ENCODE measurements around the gene YEATS2.
"Not testable (repeated sequence)": the region's sequence is repeated elsewhere in the genome, so short reads cannot be mapped to it uniquely, and the experiment has no call there.

The YEATS2 gene

DNA sequence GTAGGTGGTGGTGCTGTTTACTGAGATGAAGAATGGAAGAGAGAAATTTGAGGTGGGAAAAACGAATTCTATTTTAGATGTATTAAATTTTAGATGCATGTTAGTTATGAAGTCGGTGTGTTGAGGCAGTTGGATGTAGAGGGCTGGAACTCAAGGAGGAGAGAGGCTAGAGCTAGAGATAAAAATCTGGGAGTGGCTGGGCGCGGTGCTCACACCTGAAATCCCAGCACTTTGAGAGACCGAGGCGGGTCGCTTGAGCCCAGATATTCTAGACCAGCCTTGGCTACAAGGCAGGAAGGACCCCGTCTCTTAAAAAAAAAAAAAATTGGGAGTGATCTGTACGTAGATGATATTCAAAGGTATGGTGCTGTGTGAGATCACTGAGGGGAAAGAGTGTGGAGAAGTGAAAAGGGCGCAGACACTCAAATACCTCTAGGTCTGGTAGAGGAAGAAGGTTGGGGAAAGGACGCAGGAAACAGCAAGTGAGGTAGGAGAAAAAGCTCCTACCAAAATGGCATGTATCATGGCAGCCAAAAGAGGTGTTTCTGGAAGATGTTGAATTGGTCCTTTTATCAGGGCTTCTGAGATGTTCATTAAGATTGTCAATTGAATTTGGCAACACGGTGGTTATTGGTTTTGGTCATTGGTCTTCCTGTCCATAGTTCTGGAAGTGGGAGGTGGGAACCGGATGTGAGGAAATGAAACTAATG is 1.8 kb downstream of the YEATS2 start:
- Histone ChIP-seq H3K9me3 (no peaks in the 10 kb centered on the region), H3K4me1 (peaks cover 0 to 27% (median 6%) of the 10 kb centered on the region in 4 donors), H3K4me3 (peak overlapping the region; percentile 83 to 98), H3K27ac (peak overlapping the region; percentile 84 to 93), H3K36me3 (peaks cover 0 to 6% (median 0%) of the 10 kb centered on the region in 3 donors), H3K27me3 (no peaks in the 10 kb centered on the region)
- intact Hi-C loops (cut with DNase I; ENCODE audit: low total_unique reads): loop anchor here (5.0 kb wide), 1 partner anchor 62 kb away; the partner anchor contains the start of gene KLHL24
- no peak for DNase-seq
- TF ChIP-seq CTCF (IDR thresholded peaks at IDR 0.05): no peak

DNA sequence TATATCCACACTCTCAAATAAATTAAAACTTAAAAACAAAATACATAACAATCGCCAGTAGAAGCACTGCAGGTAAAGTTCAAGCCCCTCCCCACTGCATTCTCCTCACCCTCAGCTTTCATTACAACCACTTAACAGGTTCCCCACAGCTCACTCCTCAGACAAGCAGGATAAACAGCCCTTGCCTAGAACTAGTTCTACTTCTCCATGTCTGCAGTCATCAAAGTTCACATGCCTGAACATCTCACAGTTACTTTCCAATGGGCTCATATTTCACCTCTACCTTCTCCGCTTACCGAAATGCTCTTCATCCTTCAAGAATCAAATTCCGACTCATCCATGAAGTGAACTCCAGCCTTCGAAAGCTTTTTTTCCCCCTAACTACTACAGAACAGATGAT is 4.1 kb downstream of the YEATS2 start:
- Histone ChIP-seq H3K27me3 (no peaks in the 10 kb centered on the region), H3K27ac (no peak overlapping the region), H3K4me3 (no peak overlapping the region), H3K4me1 (peaks cover 0 to 27% (median 6%) of the 10 kb centered on the region in 4 donors), H3K9me3 (no peaks in the 10 kb centered on the region), H3K36me3 (peaks cover 0 to 6% (median 0%) of the 10 kb centered on the region in 3 donors)
- DNase-seq: no peak
- no peak for TF ChIP-seq CTCF (IDR thresholded peaks at IDR 0.05)
- intact Hi-C loops (cut with DNase I; ENCODE audit: low total_unique reads): no loop called here

GRCh38 chr3:183703892-183704291 is 6.3 kb downstream of the YEATS2 start:
- H3K9me3 ChIP-seq; H3K27ac ChIP-seq; intact Hi-C loops (cut with DNase I; ENCODE audit: low total_unique reads); H3K36me3 ChIP-seq; H3K4me3 ChIP-seq; DNase-seq; H3K27me3 ChIP-seq: not testable (repeated sequence)
- peaks cover 0 to 22% (median 5%) of the 10 kb centered on the region in 4 donors for H3K4me1 ChIP-seq

GRCh38 chr3:183710231-183710630 is 12.6 kb downstream of the YEATS2 start:
- DNase-seq: no peak
- TF ChIP-seq CTCF (IDR thresholded peaks at IDR 0.05): no peak
- intact Hi-C loops (cut with DNase I; ENCODE audit: low total_unique reads): no loop called here

DNA sequence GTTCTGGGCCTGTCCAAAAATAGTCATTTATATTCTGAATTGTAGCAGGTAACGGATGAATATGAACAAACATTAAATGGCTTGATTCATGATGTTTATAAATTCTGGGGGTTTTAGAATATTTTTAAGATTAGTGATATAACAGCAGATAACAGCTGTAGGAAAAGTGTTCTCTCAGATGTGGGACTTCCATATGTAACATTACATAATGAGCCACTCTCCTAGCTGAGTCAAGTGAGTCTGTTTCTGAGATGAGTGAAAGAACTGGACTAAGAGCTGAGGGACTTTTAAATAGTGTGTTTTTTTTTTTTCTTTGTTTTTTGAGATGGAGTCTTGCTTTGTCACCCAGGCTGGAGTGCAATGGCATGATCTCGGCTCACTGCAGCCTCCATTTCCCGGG is 13.9 kb downstream of the YEATS2 start:
- H3K27ac ChIP-seq: no peak overlapping the region
- no peaks in the 10 kb centered on the region for H3K4me1 ChIP-seq
- H3K9me3 ChIP-seq: no peaks in the 10 kb centered on the region
- intact Hi-C loops (cut with DNase I; ENCODE audit: low total_unique reads): no loop called here
- no peaks in the 10 kb centered on the region for H3K27me3 ChIP-seq
- H3K36me3 ChIP-seq: peaks cover 3 to 7% (median 5%) of the 10 kb centered on the region in 3 donors
- no peak for DNase-seq
- H3K4me3 ChIP-seq: no peak overlapping the region
- TF ChIP-seq CTCF (IDR thresholded peaks at IDR 0.05): no peak

More at GRCh38 chr3:183710231-183710630, 12.6 kb downstream of the YEATS2 start:
- H3K36me3 ChIP-seq: no peaks in the 10 kb centered on the region
- H3K27me3 ChIP-seq: no peaks in the 10 kb centered on the region
- H3K4me1 ChIP-seq: no peaks in the 10 kb centered on the region
- H3K9me3 ChIP-seq: no peaks in the 10 kb centered on the region
- H3K4me3 ChIP-seq: no peak overlapping the region
- no peak overlapping the region for H3K27ac ChIP-seq

DNA sequence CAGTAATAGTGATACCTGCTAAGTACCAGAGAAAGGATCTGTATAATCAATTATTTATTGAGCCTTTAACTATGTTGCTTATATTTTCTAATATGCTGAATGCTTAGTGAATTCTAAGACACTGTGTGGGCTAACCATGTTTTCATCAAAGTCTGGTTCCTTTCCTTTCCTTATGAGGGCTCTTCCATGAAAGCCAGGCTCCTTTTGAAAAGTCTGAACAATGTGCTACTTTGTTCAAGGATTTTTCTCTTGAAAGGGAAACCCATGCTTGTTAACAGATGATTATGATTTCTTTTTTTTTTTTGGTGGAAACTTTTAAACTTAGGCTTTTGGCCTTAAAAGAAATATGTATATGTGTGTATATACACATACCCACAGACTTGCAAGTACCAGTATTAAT is 17.0 kb downstream of the YEATS2 start:
- H3K4me3 ChIP-seq: no peak overlapping the region
- intact Hi-C loops (cut with DNase I; ENCODE audit: low total_unique reads): no loop called here

More for the DNA sequence above, 17.0 kb downstream of the YEATS2 start:
- no peak overlapping the region for H3K27ac ChIP-seq
- H3K9me3 ChIP-seq: no peaks in the 10 kb centered on the region
- TF ChIP-seq CTCF (IDR thresholded peaks at IDR 0.05): no peak
- H3K4me1 ChIP-seq: no peaks in the 10 kb centered on the region
- peaks cover 23 to 29% (median 24%) of the 10 kb centered on the region in 3 donors for H3K36me3 ChIP-seq
- H3K27me3 ChIP-seq: no peaks in the 10 kb centered on the region
- no peak for DNase-seq

Data from tibial artery (tissue), 4 donors.